CD4-positive, alpha-beta T cell treated with Interleukin-4 for 1 hour (primary cell): ENCODE data around the gene SBNO1.

Experiments
- DNase-seq, 2 donors: peaks; one replicate each; pipeline ENCODE4 v3.0.0-alpha.2; 2020 to 2022

SBNO1 gene

GRCh38 chr12:123242116-123242904 lies 122.3 kb downstream of the SBNO1 start:
- DNase-seq = peak in 1 of 2 donors; percentile 13
